ENCODE results near the gene GID8. TPM values are rescaled to one million over a fixed set of nuclear protein-coding genes. Genes with fewer than 3 reads are reported as not detected.

Gene GID8
- total and polyA plus RNA-seq, 2 of the 13 experiments (the other 11 are each of a cell fraction or from before 2014, with no cell fraction given): 39.6 to 59.8 TPM

DNA sequence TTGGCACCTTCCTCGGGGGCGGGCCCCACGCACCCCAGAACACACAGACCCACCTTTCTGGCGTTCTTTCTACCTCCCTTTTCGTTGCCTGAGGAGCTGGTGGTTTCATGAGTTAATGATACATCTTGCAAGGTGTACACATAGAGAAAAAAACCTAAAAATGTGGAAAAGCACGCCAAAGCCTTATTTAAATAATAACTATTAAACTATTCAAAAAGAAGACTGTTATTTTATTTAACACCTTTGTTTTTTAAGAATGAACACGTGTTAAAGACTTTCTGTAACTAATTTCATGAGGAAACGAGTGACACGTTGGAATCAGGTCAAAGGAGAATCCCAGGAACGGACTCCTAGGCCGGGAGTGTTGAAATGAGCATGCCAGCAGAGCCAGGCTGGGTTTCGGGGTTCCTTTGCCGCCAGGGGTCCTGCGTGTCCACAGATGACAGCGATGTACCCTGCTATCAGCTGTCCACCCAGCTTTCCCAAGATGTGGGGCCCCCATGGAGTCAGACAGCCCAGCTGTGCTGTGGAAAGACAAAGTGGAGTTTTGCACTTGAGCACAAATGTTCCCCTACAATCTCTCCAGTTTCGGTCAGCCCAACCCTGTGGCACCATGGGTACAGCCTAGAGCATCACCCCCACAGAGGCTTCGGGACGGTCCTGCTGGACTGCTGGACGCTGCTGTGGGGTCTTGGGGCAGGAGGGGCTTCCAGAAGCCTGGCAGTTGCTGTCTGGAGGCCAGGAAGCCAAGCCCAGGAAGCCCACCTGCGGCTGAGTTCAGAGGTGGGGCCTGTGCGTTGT is 30.6 kb downstream of the GID8 start (continued):
- peak; percentile 93; the same call in 1 of the 2 replicates for TF ChIP-seq PRMT3 (CRISPR knock-in tag; IDR thresholded peaks at IDR 0.05; ENCODE audit: borderline replicate concordance, low read depth)
- peak; percentile 54; the same call in 1 of the 2 replicates for TF ChIP-seq KMT2A (CRISPR knock-in tag; IDR thresholded peaks at IDR 0.05)
- TF ChIP-seq ZSCAN25 (CRISPR knock-in tag; IDR thresholded peaks at IDR 0.05): 0 out of 2 replicates have a peak, but pooled peaks have one; percentile 50
- TF ChIP-seq, protein P1, sequence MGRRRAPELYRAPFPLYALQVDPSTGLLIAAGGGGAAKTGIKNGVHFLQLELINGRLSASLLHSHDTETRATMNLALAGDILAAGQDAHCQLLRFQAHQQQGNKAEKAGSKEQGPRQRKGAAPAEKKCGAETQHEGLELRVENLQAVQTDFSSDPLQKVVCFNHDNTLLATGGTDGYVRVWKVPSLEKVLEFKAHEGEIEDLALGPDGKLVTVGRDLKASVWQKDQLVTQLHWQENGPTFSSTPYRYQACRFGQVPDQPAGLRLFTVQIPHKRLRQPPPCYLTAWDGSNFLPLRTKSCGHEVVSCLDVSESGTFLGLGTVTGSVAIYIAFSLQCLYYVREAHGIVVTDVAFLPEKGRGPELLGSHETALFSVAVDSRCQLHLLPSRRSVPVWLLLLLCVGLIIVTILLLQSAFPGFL (CRISPR knock-in tag; IDR thresholded peaks at IDR 0.05): 0 out of 2 replicates have a peak, but pooled peaks have one; percentile 92
- TF ChIP-seq GABPB1 (CRISPR knock-in tag; IDR thresholded peaks at IDR 0.05): peak; percentile 33; the same call in 1 of the 2 replicates
- peak; percentile 72; the same call in 1 of the 2 replicates for TF ChIP-seq HOXA7 (CRISPR knock-in tag; IDR thresholded peaks at IDR 0.05)
- no peak for TF ChIP-seq HNRNPK (IDR thresholded peaks at IDR 0.05; ENCODE audit: low read depth, low read length, poor library complexity, severe bottlenecking)
- no peak for TF ChIP-seq CHD4 (IDR thresholded peaks at IDR 0.05; ENCODE audit: borderline replicate concordance, low read length)
- TF ChIP-seq FOXA3 (CRISPR knock-in tag; IDR thresholded peaks at IDR 0.05): 0 out of 2 replicates have a peak, but pooled peaks have one; percentile 10
- peak; percentile 74; the same call in 1 of the 2 replicates for TF ChIP-seq ARHGAP35 (CRISPR knock-in tag; IDR thresholded peaks at IDR 0.05; ENCODE audit: borderline replicate concordance)
- TF ChIP-seq SIN3A (IDR thresholded peaks at IDR 0.05; ENCODE audit: borderline replicate concordance, low read depth, low read length): peak; percentile 76; the same call in 1 of the 2 replicates
- TF ChIP-seq ZNF180 (CRISPR knock-in tag; IDR thresholded peaks at IDR 0.05; ENCODE audit: borderline replicate concordance, low read depth): peak; percentile 73; the same call in 1 of the 2 replicates
- TF ChIP-seq ZNF326 (CRISPR knock-in tag; IDR thresholded peaks at IDR 0.05; ENCODE audit: borderline replicate concordance): peak; percentile 89
- TF ChIP-seq, protein P2, sequence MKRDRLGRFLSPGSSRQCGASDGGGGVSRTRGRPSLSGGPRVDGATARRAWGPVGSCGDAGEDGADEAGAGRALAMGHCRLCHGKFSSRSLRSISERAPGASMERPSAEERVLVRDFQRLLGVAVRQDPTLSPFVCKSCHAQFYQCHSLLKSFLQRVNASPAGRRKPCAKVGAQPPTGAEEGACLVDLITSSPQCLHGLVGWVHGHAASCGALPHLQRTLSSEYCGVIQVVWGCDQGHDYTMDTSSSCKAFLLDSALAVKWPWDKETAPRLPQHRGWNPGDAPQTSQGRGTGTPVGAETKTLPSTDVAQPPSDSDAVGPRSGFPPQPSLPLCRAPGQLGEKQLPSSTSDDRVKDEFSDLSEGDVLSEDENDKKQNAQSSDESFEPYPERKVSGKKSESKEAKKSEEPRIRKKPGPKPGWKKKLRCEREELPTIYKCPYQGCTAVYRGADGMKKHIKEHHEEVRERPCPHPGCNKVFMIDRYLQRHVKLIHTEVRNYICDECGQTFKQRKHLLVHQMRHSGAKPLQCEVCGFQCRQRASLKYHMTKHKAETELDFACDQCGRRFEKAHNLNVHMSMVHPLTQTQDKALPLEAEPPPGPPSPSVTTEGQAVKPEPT (CRISPR knock-in tag; IDR thresholded peaks at IDR 0.05; ENCODE audit: low read depth): peak; percentile 95
- peak; percentile 72; the same call in 1 of the 2 replicates for TF ChIP-seq ZNF296 (CRISPR knock-in tag; conservative IDR thresholded peaks at IDR 0.05)
- peak; percentile 26; the same call in 1 of the 2 replicates for TF ChIP-seq ZNF629 (CRISPR knock-in tag; conservative IDR thresholded peaks at IDR 0.05)
- no peak for TF ChIP-seq HOXA9 (CRISPR knock-in tag; IDR thresholded peaks at IDR 0.05; ENCODE audit: borderline replicate concordance)
- peak; percentile 88 for TF ChIP-seq HNRNPH1 (optimal IDR thresholded peaks at IDR 0.05; ENCODE audit: low read depth, low read length)
- no peak for TF ChIP-seq CCAR2 (optimal IDR thresholded peaks at IDR 0.05; ENCODE audit: low read depth, low read length)
- TF ChIP-seq AGO1 (IDR thresholded peaks at IDR 0.05; ENCODE audit: low read depth, low read length, poor library complexity, severe bottlenecking): peak; percentile 99
- TF ChIP-seq GATA4 (IDR thresholded peaks at IDR 0.05; ENCODE audit: borderline replicate concordance, low read depth): peak; percentile 24; the same call in 1 of the 2 replicates
- TF ChIP-seq PHF5A (CRISPR knock-in tag; IDR thresholded peaks at IDR 0.05; ENCODE audit: low read depth, unreplicated experiment): peak; percentile 89
- no peak for TF ChIP-seq RNF219 (CRISPR knock-in tag; IDR thresholded peaks at IDR 0.05)
- peak; percentile 63; the same call in 1 of the 2 replicates for TF ChIP-seq MTA1 (CRISPR knock-in tag; IDR thresholded peaks at IDR 0.05; ENCODE audit: borderline replicate concordance)
